Pancreas (tissue), 10 donors: ENCODE measurements around the gene WDR75. TPM values are rescaled to one million over a fixed set of nuclear protein-coding genes. Genes with fewer than 3 reads are reported as not detected.

Source experiments
- ATAC-seq, 4 donors: fragments of 200-7000 bp; cut with Tn5 transposase; one replicate each; pipeline versions ENCODE4 v1.8.0 to v1.9.1; 2020; ENCODE audit warnings: mild to moderate bottlenecking in 4 of 4, moderate library complexity in 4 of 4
- DNase-seq, 6 donors: peaks; one replicate each; pipeline ENCODE4 v3.0.0-alpha.2; 2020
- FAIRE-seq: peaks from 2 replicates; lab custom pipeline; 2012; peaks lifted over from hg19 to GRCh38; lab: Jason Lieb, UNC
- H3K27ac ChIP-seq, 4 donors: fragments of 200-600 bp; sonication (generic); 1 replicate in 3 of 4; 2 replicates in 1 of 4; pipeline versions ENCODE4 v1.5.0 to v1.8.0; 2020
- H3K27me3 ChIP-seq, 4 donors: fragments of 200-600 bp; one replicate each; pipeline ENCODE4 v1.8.0; 2021
- H3K36me3 ChIP-seq, 3 donors: fragments of 200-600 bp; sonication (generic) in 1 of 3; one replicate each; pipeline versions ENCODE4 v1.5.0 to v1.8.0; 2020 to 2021
- H3K4me1 ChIP-seq, 3 donors: fragments of 200-600 bp; one replicate each; pipeline ENCODE4 v1.8.0; 2021
- H3K4me3 ChIP-seq, 4 donors: fragments of 200-600 bp; sonication (generic) in 2 of 4; one replicate each; pipeline versions ENCODE4 v1.5.0 to v1.8.0; 2020 to 2021
- H3K9me3 ChIP-seq, 4 donors: fragments of 200-600 bp; one replicate each; pipeline ENCODE4 v1.8.0; 2021
- CTCF ChIP-seq, 4 donors: fragments of 200-600 bp; sonication (generic) in 3 of 4; IDR thresholded peaks; one replicate each; pipeline versions ENCODE4 v1.5.0 to v1.8.0; 2021; ENCODE audit warnings: antibody characterized with exemption in 4 of 4
- WGBS, 2 donors: extraction: QIAGEN DNeasy Blood & Tissue Kit; methylation state at CpG; one replicate each; pipeline ENCODE4 v1.1.7; 2013; 5-methylcytosine and 5-hydroxymethylcytosine counted together
- intact Hi-C, 3 donors: fragments of 100-400 bp; cut with DNase I; formaldehyde crosslinking; loops; one replicate each; pipeline versions ENCODE4 v1.11.1 to v1.14.2; 2022
- polyA plus RNA-seq, 2 donors: library from polyadenylated mRNA; stranded (reverse); fragments of 200-250 nt; gene quantifications; one replicate each; pipeline ENCODE4 v1.2.3, GENCODE V29; 2013
- total RNA-seq, 6 donors: library from RNA; stranded (reverse); fragmentation: NEBNext Ultra II Directional in 4 of 6; extraction: Animal tissue kit (Norgen Biotek cat#: 25700) in 4 of 6; gene quantifications; one replicate each; pipeline versions ENCODE4 v1.2.1 to v1.2.4, GENCODE V29; 2021 to 2023
- donor health status: healthy with polysubstance abuse.
- donor health status: DM: no; HTN: no; CAD: no; lungs with moderate emphysema.
- donor health status: DM: no; HTN: no; CAD: no.
- donor health status: control.
- donor health status: control.
- donor health status: Bipolar disorder and iron deficiency.
- donor health status: DM: yes; HTN: yes; CAD: no.
- donor health status: DM: no; HTN: no; CAD: no.
- donor health status: DM: no; HTN: no; CAD: no.
- donor health status: DM: yes; HTN: yes; CAD: no.

The WDR75 gene
- total and polyA plus RNA-seq, 8 donors, result 11.3 to 20.9 (median 14.7) TPM

DNA sequence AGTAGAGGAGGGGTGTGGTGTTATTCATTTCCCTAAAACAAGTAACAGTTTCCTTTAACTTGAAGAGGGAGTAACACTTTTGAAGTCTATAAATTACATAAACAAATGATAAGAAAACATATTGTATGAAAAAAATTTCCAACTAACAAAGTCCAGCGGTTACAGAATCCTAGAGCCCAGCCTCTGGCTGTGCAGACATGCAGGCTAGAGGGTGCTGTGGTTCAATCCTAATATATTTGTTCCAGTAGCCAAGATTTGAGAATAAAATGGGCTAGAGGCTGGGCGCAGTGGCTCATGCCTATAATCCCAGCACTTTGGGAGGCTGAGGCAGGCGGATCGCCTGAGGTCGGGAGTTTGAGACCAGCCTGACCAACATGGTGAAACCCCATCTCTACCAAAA is 56.9 kb downstream of the WDR75 start:
- TF ChIP-seq CTCF (IDR thresholded peaks at IDR 0.05), result no peak
- intact Hi-C loops, result no loop called here
- H3K9me3 ChIP-seq, result no peaks in the 10 kb centered on the region
- no peak overlapping the region for H3K4me3 ChIP-seq
- H3K27ac ChIP-seq, result no peak overlapping the region
- DNase-seq (no peak), ATAC-seq (no peak), FAIRE-seq (no peak)
- H3K4me1 ChIP-seq, result no peaks in the 10 kb centered on the region
- no peaks in the 10 kb centered on the region for H3K27me3 ChIP-seq
- 77 to 88% methylated on average over 5 of the region's 5 CpGs for WGBS, 2 donors
- no peaks in the 10 kb centered on the region for H3K36me3 ChIP-seq

- intact Hi-C loops, result no loop called here
- ATAC-seq, result no peak
These were observed 57.9 kb downstream of the WDR75 start for GRCh38 chr2:189499137-189499536.

DNA sequence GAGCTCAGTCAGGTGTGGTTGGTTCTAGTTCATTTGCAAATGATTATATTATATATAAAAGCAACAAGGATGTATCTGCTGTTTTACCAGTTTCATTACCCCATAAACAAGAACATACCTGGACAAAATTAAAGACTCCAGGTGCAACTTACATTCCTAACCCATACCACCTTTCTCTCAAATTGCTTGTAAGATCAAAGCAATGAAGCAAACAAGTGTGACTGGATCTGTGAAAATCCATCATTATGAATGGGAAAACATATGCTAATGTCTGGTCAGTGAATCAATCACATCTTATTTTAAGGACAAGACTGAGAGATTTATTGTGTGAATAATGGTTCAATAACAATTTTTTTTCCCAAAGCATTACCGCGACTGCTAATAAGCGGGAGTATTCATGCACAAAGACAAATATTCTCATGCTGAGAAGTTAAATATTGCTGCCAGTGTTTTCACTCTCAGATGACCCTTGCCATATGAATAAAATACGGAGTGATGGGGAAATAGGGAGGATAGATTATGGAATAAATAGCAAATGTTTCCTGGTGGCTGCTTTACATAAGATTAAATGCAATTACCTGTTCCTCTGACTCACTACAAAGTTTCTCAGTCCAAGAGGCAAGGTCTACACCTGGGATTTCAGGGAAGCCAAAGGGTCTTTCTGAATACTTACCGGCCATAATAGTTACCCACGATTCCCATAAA is 59.3 kb downstream of the WDR75 start:
- FAIRE-seq, result no peak
- DNase-seq, result no peak
- H3K9me3 ChIP-seq, result no peaks in the 10 kb centered on the region
- peak in 2 of 4 donors; percentile 55 to 79 for ATAC-seq
- H3K4me3 ChIP-seq, result no peak overlapping the region
- H3K27ac ChIP-seq, result no peak overlapping the region
- WGBS, 2 donors, result 40 to 41% methylated on average over 6 of the region's 6 CpGs
- TF ChIP-seq CTCF (IDR thresholded peaks at IDR 0.05), result no peak
- no peaks in the 10 kb centered on the region for H3K36me3 ChIP-seq
- H3K4me1 ChIP-seq, result no peaks in the 10 kb centered on the region
- H3K27me3 ChIP-seq, result no peaks in the 10 kb centered on the region
- intact Hi-C loops, result no loop called here

More at GRCh38 chr2:189499137-189499536, 57.9 kb downstream of the WDR75 start:
- DNase-seq, result no peak
- no peak for FAIRE-seq
- 95 to 96% methylated on average over 1 of the region's 1 CpG for WGBS, 2 donors
- Histone ChIP-seq H3K27me3 (no peaks in the 10 kb centered on the region), H3K36me3 (no peaks in the 10 kb centered on the region), H3K4me3 (no peak overlapping the region), H3K4me1 (no peaks in the 10 kb centered on the region), H3K9me3 (no peaks in the 10 kb centered on the region), H3K27ac (no peak overlapping the region)
- no peak for TF ChIP-seq CTCF (IDR thresholded peaks at IDR 0.05)

DNA sequence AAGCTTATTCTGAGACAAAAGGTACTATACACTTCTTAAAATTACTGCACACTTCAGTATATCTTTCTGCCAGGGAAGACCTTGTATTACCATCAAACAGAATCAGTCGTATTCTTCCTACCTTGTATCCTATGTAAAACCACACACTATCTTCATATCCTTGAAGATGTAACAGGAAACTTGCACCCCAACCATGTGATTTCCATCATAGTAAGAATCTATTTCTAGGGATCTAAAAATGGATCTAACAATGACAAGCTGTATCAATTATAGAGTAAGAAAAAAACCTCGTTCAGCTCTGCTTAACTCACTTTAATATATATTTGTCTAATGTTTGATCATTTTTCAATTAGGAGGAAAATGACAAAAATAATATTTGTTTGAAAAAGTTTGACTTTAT is 60.2 kb downstream of the WDR75 start:
- H3K4me3 ChIP-seq, result no peak overlapping the region
- FAIRE-seq (no peak), DNase-seq (no peak), ATAC-seq (no peak)
- no peaks in the 10 kb centered on the region for H3K4me1 ChIP-seq
- H3K9me3 ChIP-seq, result no peaks in the 10 kb centered on the region
- TF ChIP-seq CTCF (IDR thresholded peaks at IDR 0.05), result no peak
- no peak overlapping the region for H3K27ac ChIP-seq
- 61 to 82% methylated on average over 2 of the region's 2 CpGs for WGBS, 2 donors
- intact Hi-C loops, result no loop called here
- no peaks in the 10 kb centered on the region for H3K27me3 ChIP-seq
- H3K36me3 ChIP-seq, result no peaks in the 10 kb centered on the region

DNA sequence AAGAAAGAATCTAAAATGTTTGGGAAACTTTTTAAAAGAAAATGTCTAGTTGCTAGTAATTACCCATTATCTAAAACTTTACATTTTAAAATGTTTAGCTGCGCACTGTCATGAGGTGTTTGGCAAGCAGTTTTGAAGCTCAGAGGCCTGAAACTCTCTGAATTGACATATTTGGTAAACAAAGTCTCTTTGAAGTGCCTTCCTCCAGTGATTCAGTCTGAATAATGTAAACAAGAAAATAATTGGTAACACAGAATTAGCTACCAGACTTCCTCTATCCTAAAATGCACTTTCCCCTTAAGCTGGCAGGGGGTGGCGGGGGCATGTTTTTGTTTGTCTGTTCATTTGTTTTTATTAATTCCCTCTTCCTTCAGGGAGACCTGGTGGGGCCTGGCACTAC is 61.4 kb downstream of the WDR75 start:
- ATAC-seq, result no peak
- whole genome bisulfite sequencing, 2 donors, result 91 to 92% methylated on average over 2 of the region's 2 CpGs
- Histone ChIP-seq H3K27me3 (no peaks in the 10 kb centered on the region), H3K9me3 (no peaks in the 10 kb centered on the region), H3K4me1 (no peaks in the 10 kb centered on the region), H3K36me3 (no peaks in the 10 kb centered on the region), H3K27ac (no peak overlapping the region), H3K4me3 (no peak overlapping the region)
- no peak for DNase-seq
- intact Hi-C loops, result no loop called here
- no peak for TF ChIP-seq CTCF (IDR thresholded peaks at IDR 0.05)
- FAIRE-seq, result no peak
